ENCODE measurements around the gene HECTD4.
A peak's percentile ranks its signal among the peaks of the same experiment; 100 is the strongest.
"Not testable (repeated sequence)": the region's sequence is repeated elsewhere in the genome, so short reads cannot be mapped to it uniquely, and the experiment has no call there.

The HECTD4 gene, protein sequence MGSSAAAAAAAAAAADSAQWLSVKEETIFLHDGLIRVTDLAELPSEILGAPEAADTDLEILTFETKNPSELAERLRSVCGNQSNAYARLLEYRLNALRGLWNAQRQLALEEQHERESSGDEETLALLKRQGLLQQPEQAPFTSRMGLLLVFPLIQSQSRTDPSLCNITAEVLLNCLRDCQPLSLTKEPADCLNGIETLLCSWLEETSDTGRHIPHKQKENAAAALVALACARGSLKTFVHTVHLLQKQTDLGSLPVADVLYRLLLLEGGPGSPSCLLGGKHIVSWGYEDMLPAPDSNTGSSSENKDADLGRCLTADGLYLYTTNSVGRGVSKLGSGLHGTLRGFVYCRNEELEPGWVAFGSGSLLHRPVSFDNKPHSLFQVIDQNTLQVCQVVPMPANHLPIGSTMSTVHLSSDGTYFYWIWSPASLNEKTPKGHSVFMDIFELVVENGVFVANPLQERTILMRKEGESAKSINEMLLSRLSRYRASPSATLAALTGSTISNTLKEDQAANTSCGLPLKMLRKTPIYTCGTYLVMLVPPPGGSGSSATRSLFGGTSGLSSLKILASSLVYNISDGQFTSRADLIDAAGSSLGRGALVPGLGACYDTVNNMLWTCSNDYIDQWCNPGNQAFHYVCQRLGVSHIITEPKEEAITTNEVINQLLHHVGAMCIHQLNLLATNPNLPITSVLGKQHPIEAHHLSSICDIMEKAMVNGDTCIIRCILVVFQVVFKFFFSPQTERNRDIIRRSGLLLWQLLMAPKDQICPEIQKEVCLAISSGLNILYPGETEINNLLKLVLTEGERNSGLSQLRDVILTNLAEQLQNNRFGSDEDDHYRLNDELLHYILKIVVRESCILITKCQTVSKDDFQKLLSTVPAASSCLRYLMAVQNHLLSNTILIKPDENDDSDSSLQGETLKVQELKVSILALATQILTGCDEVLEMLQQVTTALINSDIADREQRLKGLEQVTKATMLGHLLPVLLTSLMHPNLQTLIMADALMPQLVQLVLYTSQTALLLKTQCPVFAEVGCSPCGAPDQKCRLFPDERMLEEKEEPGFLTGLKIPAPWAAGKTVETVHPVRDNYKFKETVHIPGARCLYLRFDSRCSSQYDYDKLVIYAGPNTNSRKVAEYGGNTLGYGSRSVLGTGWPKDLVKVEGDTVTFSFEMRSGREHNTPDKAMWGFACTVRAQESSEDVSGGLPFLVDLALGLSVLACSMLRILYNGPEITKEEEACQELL (N-terminal part only)

GRCh38 chr12:112381883-112382796 is at the start of gene HECTD4:
Gene HECTD4, minus strand, starts transcription at chr12:112382431. Its CDS starts 303 bp downstream, at chr12:112382128.
- peak; percentile 89 for DNase-seq (ENCODE audit: low read depth)

- no peak for DNase-seq (ENCODE audit: low read depth)
Measured at GRCh38 chr12:112431965-112432364, 49.7 kb upstream of the HECTD4 start.

- DNase-seq (ENCODE audit: low read depth): no peak
Measured at GRCh38 chr12:112430929-112431328, 48.7 kb upstream of the HECTD4 start.

DNA sequence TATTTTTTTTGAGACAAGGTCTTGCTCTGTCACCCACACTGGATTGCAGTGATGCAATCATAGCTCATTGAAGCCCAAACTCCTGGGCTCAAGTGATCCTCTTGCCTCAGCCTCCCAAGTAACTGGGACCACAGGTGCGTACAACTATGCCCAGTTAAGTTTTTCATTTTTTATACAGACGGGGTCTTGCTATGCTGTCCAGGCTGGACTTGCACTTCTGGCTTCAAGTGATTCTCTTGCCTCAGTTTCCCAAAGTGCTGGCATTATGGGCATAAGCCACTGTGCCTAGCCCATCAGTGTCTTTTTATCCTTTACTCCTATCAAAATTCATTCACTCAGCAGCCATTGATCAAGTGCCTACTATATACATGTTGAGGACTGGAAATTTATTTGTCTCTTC is 45.5 kb upstream of the HECTD4 start:
- no peak for DNase-seq (ENCODE audit: low read depth)

- DNase-seq (ENCODE audit: low read depth): no peak
Measured at GRCh38 chr12:112425582-112426382, 43.6 kb upstream of the HECTD4 start.

GRCh38 chr12:112424126-112424525 is 41.9 kb upstream of the HECTD4 start:
- DNase-seq (ENCODE audit: low read depth): no peak

- DNase-seq (ENCODE audit: low read depth): no peak
Measured at GRCh38 chr12:112422531-112422930, 40.3 kb upstream of the HECTD4 start.

DNA sequence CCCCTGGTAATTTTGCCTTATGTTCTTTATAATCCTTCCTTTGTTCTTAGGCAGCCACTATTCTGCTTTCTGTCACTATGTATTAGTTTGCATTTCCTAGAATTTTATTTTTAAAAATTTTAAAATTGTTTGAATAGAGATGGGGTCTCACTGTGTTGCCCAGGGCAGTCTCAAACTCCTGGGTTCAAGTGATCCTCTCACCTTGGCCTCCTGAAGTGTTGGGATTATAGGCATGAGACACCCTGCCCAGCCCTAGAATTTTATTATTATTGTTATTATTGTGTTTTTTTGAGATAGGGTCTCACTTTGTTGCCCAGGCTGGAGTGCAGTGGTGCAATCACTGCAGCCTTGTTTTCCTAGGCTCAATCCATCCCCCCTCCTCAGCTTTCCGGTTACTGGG is 39.1 kb upstream of the HECTD4 start:
- DNase-seq (ENCODE audit: low read depth): no peak

- no peak for DNase-seq (ENCODE audit: low read depth)
Measured at GRCh38 chr12:112420740-112421139, 38.5 kb upstream of the HECTD4 start.

- peak; percentile 15 for DNase-seq (ENCODE audit: low read depth)
Measured at GRCh38 chr12:112419297-112420133, 37.3 kb upstream of the HECTD4 start.

DNA sequence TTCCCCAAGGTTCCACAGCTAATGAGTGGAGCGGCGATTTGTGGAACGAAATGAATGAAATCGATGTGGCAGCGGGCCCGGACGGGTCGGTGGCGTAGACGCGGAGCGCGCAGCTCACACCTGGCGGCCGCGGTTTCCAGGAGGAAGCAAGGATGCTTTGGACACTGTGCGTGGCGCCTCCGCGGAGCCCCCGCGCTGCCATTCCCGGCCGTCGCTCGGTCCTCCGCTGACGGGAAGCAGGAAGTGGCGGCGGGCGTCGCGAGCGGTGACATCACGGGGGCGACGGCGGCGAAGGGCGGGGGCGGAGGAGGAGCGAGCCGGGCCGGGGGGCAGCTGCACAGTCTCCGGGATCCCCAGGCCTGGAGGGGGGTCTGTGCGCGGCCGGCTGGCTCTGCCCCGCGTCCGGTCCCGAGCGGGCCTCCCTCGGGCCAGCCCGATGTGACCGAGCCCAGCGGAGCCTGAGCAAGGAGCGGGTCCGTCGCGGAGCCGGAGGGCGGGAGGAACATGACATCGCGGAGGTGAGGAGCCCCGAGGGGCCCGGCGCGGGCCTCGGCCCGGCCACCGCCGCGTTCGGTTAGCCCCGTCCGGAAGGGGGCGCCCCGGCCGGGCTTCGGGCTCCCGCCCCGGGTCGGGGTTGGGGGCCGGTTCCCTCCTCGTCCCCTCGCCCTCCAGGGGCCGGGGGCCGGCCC is 36.5 kb upstream of the HECTD4 start, which contains the start of gene PTPN11:
PTPN11 (plus strand) TSS at position 340 of the 689 bp plus-strand sequence; CDS start at position 505, 165 bp downstream.
- peak; percentile 87 for DNase-seq (ENCODE audit: low read depth)

DNA sequence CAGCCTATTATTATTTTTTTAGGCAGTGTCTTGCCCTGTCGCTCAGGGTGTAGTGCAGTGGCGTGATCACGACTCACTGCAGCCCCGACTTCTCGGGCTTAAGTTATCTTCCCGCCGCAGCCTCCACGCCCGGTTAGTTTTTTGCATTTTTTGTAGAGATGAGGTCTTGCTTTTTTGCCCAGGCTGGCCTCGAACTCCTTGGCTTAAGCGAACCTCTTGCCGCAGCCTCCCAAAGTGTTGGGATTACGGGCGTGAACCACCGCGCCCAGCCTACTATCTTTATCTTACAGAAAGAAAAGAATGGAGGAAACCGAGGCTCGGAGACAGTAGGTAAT is 36.0 kb upstream of the HECTD4 start:
- DNase-seq (ENCODE audit: low read depth): no peak

DNA sequence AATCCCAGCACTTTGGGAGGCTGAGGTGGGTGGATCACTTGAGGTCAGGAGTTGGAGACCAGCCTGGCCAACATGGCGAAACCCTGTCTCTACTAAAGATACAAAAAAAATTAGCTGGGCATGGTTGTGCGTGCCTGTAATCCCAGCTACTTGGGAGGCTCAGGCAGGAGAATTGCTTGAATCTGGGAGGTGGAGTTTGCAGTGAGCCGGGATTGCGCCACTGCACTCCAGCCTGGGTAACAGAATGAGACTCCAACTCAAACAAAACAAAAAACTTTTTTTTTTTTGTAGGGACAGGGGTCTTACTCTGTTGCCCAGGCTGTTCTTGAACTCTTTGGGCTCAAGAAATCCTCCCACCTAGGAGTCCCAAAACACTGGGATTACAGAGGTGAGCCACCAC is 33.2 kb upstream of the HECTD4 start:
- DNase-seq (ENCODE audit: low read depth): not testable (repeated sequence)

DNA sequence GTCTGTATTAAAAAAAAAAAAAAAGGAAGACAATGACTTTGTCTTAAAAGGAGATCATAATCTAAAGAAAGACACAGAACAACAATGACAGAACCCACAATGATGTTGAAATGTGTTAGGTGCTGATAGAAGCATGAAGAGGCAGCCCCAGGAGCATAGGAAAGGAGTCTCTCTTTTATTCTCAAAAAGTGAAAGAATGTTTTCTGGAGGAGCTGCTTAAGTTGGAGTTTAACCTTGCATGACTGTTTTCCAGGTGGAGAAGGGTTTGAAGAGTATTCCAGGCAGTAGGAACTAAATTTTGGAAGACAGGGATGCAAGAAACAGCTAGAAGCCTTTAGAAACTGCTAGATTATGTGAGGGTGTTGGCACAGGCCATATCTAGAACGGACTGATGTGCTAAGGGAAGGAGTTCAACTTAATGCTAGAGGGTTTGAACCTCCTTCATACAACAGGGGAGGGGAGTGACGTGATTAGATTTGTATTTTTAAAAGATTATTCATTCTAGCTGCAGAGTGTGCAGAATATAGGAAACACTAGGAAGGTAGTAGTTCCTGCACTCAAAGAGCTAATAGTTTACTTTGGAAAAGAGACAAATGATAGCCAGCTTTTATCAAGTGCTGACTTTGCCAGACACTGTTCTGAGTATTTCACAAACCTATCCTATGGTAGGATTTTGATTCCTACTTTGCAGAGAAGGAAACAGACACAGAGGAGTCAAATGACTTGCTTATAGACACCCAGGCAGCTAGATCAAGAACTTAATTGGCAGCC is 31.8 kb upstream of the HECTD4 start:
- no peak for DNase-seq (ENCODE audit: low read depth)

DNA sequence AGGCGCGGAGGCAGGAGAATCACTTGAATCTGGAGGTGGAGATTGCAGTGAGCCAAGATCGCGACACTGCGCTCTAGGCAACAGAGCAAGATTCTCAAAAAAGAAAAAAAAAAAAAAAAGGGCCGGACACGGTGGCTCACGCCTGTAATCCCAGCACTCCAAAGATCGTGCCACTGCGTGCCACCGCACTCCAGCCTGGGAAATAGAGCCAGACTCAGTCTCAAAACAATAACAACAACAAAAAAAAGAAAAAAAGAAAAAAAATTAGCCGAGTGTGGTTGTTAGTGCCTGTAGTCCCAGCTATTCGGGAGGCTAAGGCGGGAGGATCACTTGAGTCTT is 27.6 kb upstream of the HECTD4 start:
- DNase-seq (ENCODE audit: low read depth): no peak

- DNase-seq (ENCODE audit: low read depth): peak; percentile 43
Measured at GRCh38 chr12:112409064-112409905, 27.1 kb upstream of the HECTD4 start, which contains the start of gene RPL6. Gene RPL6, minus strand, starts transcription at chr12:112409605. Its CDS starts 949 bp downstream, at chr12:112408656.

GRCh38 chr12:112408621-112409020 is 26.4 kb upstream of the HECTD4 start:
- DNase-seq (ENCODE audit: low read depth): no peak

Measured in stimulated activated CD8-positive, alpha-beta memory T cell treated with anti-CD3 and anti-CD28 coated beads, Interleukin-7, amount 100 ng/mL, for 24 hours (primary cell).